ENCODE data around the gene NUPR1.
"Not testable (repeated sequence)": the region's sequence is repeated elsewhere in the genome, so short reads cannot be mapped to it uniquely, and the experiment has no call there.

NUPR1 gene

GRCh38 chr16:28538733-28539596 is at the start of gene NUPR1:
Gene NUPR1 (minus strand): TSS chr16:28538974. CDS start chr16:28538907, 67 bp downstream.
- no peak for DNase-seq (ENCODE audit: extremely low read depth in 1 of 2, low read depth in 1 of 2)

- DNase-seq (ENCODE audit: extremely low read depth in 1 of 2, low read depth in 1 of 2): no peak
These were observed 48.6 kb upstream of the NUPR1 start for GRCh38 chr16:28587386-28587785.

GRCh38 chr16:28586466-28586865 is 47.7 kb upstream of the NUPR1 start:
- DNase-seq (ENCODE audit: extremely low read depth in 1 of 2, low read depth in 1 of 2): no peak

GRCh38 chr16:28585674-28586073 is 46.9 kb upstream of the NUPR1 start:
- DNase-seq (ENCODE audit: extremely low read depth in 1 of 2, low read depth in 1 of 2): no peak

- no peak for DNase-seq (ENCODE audit: extremely low read depth in 1 of 2, low read depth in 1 of 2)
These were observed 42.0 kb upstream of the NUPR1 start for GRCh38 chr16:28580726-28581315.

- DNase-seq (ENCODE audit: extremely low read depth in 1 of 2, low read depth in 1 of 2): no peak
These were observed 36.8 kb upstream of the NUPR1 start for GRCh38 chr16:28575446-28576109.

GRCh38 chr16:28574925-28575324 is 36.2 kb upstream of the NUPR1 start:
- DNase-seq (ENCODE audit: extremely low read depth in 1 of 2, low read depth in 1 of 2): no peak

GRCh38 chr16:28573738-28574718 is 35.3 kb upstream of the NUPR1 start:
- no peak for DNase-seq (ENCODE audit: extremely low read depth in 1 of 2, low read depth in 1 of 2)

- DNase-seq (ENCODE audit: extremely low read depth in 1 of 2, low read depth in 1 of 2): no peak
These were observed 34.1 kb upstream of the NUPR1 start for GRCh38 chr16:28572696-28573510.

- no peak for DNase-seq (ENCODE audit: extremely low read depth in 1 of 2, low read depth in 1 of 2)
These were observed 31.4 kb upstream of the NUPR1 start for GRCh38 chr16:28569968-28570752.

- DNase-seq (ENCODE audit: extremely low read depth in 1 of 2, low read depth in 1 of 2): no peak
These were observed 30.2 kb upstream of the NUPR1 start for GRCh38 chr16:28569021-28569420.

GRCh38 chr16:28567292-28567691 is 28.5 kb upstream of the NUPR1 start:
- DNase-seq (ENCODE audit: extremely low read depth in 1 of 2, low read depth in 1 of 2): no peak

GRCh38 chr16:28566233-28566925 is 27.6 kb upstream of the NUPR1 start:
- not testable (repeated sequence) for DNase-seq (ENCODE audit: extremely low read depth in 1 of 2, low read depth in 1 of 2)

GRCh38 chr16:28563218-28563617 is 24.4 kb upstream of the NUPR1 start:
- no peak for DNase-seq (ENCODE audit: extremely low read depth in 1 of 2, low read depth in 1 of 2)

- DNase-seq (ENCODE audit: extremely low read depth in 1 of 2, low read depth in 1 of 2): no peak
These were observed 23.4 kb upstream of the NUPR1 start for GRCh38 chr16:28562199-28562598.

GRCh38 chr16:28561557-28562187 is 22.9 kb upstream of the NUPR1 start:
- DNase-seq (ENCODE audit: extremely low read depth in 1 of 2, low read depth in 1 of 2): no peak

- no peak for DNase-seq (ENCODE audit: extremely low read depth in 1 of 2, low read depth in 1 of 2)
These were observed 19.7 kb upstream of the NUPR1 start for GRCh38 chr16:28558456-28558855.

- no peak for DNase-seq (ENCODE audit: extremely low read depth in 1 of 2, low read depth in 1 of 2)
These were observed 18.1 kb upstream of the NUPR1 start for GRCh38 chr16:28556914-28557320.
